SU-DHL-6 (cell line): ENCODE measurements around the gene HHAT.

Experiments
- H2AFZ ChIP-seq: fragments of 200-600 bp; sonication (generic); 2 replicates; pipeline ENCODE4 v1.6.1; 2014; ENCODE audit warnings: low read depth, mild to moderate bottlenecking, moderate library complexity, mixed read lengths, antibody characterized with exemption, low read length; ENCODE audit not compliant: severe bottlenecking
- H3F3A ChIP-seq: fragments of 200-600 bp; shearing (Covaris generic); 2 replicates; pipeline ENCODE4 v1.6.0; 2016; ENCODE audit warnings: antibody characterized with exemption, mild to moderate bottlenecking; ENCODE audit not compliant: insufficient read depth
- H3K27ac ChIP-seq: fragments of 200-600 bp; sonication (generic); 2 replicates; pipeline ENCODE4 v1.5.1; 2016; ENCODE audit warnings: low read depth, mild to moderate bottlenecking, low read length, moderate library complexity, mixed read lengths
- H3K27me3 ChIP-seq: fragments of 200-600 bp; sonication (generic), shearing (Covaris generic); 2 replicates; pipeline ENCODE4 v1.6.0; 2014; ENCODE audit warnings: mild to moderate bottlenecking, low read length
- H3K36me3 ChIP-seq: fragments of 200-600 bp; sonication (generic); 2 replicates; pipeline ENCODE4 v1.6.1; 2014; ENCODE audit warnings: mild to moderate bottlenecking, low read length, mixed read lengths
- H3K4me2 ChIP-seq: fragments of 300-600, 200-600 bp; shearing (Covaris generic), sonication (generic); 2 replicates; pipeline ENCODE4 v1.6.0; 2014; ENCODE audit warnings: low read length, low read depth, mild to moderate bottlenecking; ENCODE audit not compliant: poor library complexity, severe bottlenecking
- H3K4me3 ChIP-seq: fragments of 200-600 bp; sonication (generic); 2 replicates; pipeline ENCODE4 v1.5.1; 2014; ENCODE audit warnings: antibody characterized with exemption, low read length, mild to moderate bottlenecking, mixed read lengths; ENCODE audit not compliant: insufficient read depth, poor library complexity, severe bottlenecking
- H3K79me2 ChIP-seq: fragments of 200-600 bp; sonication (generic); 2 replicates; pipeline ENCODE4 v1.6.1; 2014; ENCODE audit warnings: mild to moderate bottlenecking, low read length, moderate library complexity; ENCODE audit not compliant: insufficient read depth
- H3K9ac ChIP-seq: fragments of 200-600 bp; sonication (generic); 2 replicates; pipeline ENCODE4 v1.7.0; 2014; ENCODE audit warnings: mild to moderate bottlenecking, low read length
- H3K9me2 ChIP-seq: fragments of 200-600 bp; sonication (generic); replicated peaks from 2 replicates; pipeline ENCODE4 v1.6.1; 2014; ENCODE audit warnings: low read length; ENCODE audit not compliant: insufficient read depth
- H3K9me3 ChIP-seq: fragments of 200-600 bp; sonication (generic); 2 replicates; pipeline ENCODE4 v1.6.1; 2014; ENCODE audit warnings: low read length, mixed read lengths; ENCODE audit not compliant: insufficient read depth
- H4K20me1 ChIP-seq: fragments of 200-600 bp; sonication (generic); 2 replicates; pipeline ENCODE4 v1.6.1; 2014; ENCODE audit warnings: low read depth, mild to moderate bottlenecking, antibody characterized with exemption, low read length, moderate library complexity, mixed read lengths
- CTCF ChIP-seq: fragments of 200-600 bp; sonication (generic); IDR thresholded peaks from one replicate; pipeline ENCODE4 v1.5.1; 2017; ENCODE audit warnings: antibody characterized with exemption, mild to moderate bottlenecking, low read length, moderate library complexity; ENCODE audit not compliant: insufficient read depth, poor library complexity, severe bottlenecking
- EZH2phosphoT487 ChIP-seq: fragments of 200-600 bp; sonication (generic), shearing (Covaris generic); conservative IDR thresholded peaks from 2 replicates; pipeline ENCODE4 v1.6.1; 2018; ENCODE audit warnings: mild to moderate bottlenecking, antibody characterized with exemption, low read length, moderate library complexity, mixed read lengths

Gene HHAT

GRCh38 chr1:210407207-210407886 lies 78.6 kb downstream of the HHAT start:
- Histone ChIP-seq H2AFZ (no peak overlapping the region), H3K9me3 (no peaks in the 10 kb centered on the region), H3K79me2 (no peaks in the 10 kb centered on the region), H3K4me2 (no peak overlapping the region), H3K36me3 (no peaks in the 10 kb centered on the region), H3K9ac (no peak overlapping the region), H3K27me3 (no peaks in the 10 kb centered on the region), H3K27ac (no peak overlapping the region), H4K20me1 (no peaks in the 10 kb centered on the region), H3K9me2 (no peaks in the 10 kb centered on the region), H3F3A (no peaks in the 10 kb centered on the region), H3K4me3 (no peak overlapping the region)
- no peak for TF ChIP-seq EZH2phosphoT487
- peak; percentile 77 for TF ChIP-seq CTCF

DNA sequence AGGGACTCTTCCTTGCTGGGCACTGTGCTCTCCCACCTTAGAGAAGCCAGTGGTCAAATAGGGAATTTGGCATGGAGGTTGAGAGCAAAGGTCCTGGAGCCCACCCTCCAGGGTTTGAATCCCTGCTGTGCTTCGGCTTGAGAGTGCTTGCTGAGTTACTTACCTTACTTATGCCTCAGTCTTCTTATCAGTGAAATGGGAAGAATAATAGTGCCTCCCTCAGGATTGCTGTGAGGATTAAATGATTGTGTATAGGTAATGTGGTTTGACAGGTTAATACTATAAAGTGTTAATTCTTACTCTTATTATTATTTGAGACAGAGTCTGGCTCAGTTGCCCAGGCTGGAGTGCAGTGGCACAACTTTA lies 79.2 kb downstream of the HHAT start:
- no peak for TF ChIP-seq EZH2phosphoT487
- TF ChIP-seq CTCF, result no peak
- no peaks in the 10 kb centered on the region for H3F3A ChIP-seq
- H3K79me2 ChIP-seq, result no peaks in the 10 kb centered on the region
- no peaks in the 10 kb centered on the region for H4K20me1 ChIP-seq
- H3K27me3 ChIP-seq, result no peaks in the 10 kb centered on the region
- H3K9ac ChIP-seq, result no peak overlapping the region
- H2AFZ ChIP-seq, result no peak overlapping the region
- no peak overlapping the region for H3K4me3 ChIP-seq
- no peak overlapping the region for H3K27ac ChIP-seq
- H3K4me2 ChIP-seq, result no peak overlapping the region
- H3K36me3 ChIP-seq, result no peaks in the 10 kb centered on the region
- H3K9me3 ChIP-seq, result no peaks in the 10 kb centered on the region
- no peaks in the 10 kb centered on the region for H3K9me2 ChIP-seq

DNA sequence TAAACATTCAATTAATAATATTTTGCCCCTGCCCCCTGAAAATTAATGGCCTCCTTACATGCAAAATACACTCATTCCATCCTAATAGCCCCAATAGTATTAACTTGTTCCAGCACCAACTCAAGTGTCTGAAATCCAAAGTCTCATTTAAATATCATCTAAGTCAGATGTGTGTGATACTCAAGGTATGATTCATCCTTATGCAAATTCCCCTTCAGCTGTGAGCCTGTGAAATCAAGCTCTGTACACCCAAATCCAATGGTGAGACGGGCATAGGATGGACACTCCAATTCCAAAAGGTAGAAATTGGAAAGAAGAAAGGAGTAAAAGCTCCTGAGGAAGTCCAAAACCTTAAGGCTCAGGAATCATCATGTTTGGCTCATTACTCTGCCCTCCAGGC lies 83.5 kb downstream of the HHAT start:
- Histone ChIP-seq H3K36me3 (no peaks in the 10 kb centered on the region), H3K4me2 (no peak overlapping the region), H2AFZ (no peak overlapping the region), H3K4me3 (no peak overlapping the region), H3K9ac (no peak overlapping the region), H3K27ac (no peak overlapping the region), H3K9me2 (no peaks in the 10 kb centered on the region), H4K20me1 (no peaks in the 10 kb centered on the region), H3K27me3 (no peaks in the 10 kb centered on the region), H3K79me2 (no peaks in the 10 kb centered on the region), H3K9me3 (no peaks in the 10 kb centered on the region), H3F3A (no peaks in the 10 kb centered on the region)
- TF ChIP-seq CTCF (no peak), EZH2phosphoT487 (no peak)
